ENCODE results near the gene SLC22A31.

SLC22A31 gene

GRCh38 chr16:89224665-89225064 lies 24.3 kb upstream of the SLC22A31 start:
- Histone ChIP-seq H3K9me2 (replicated peaks; ENCODE audit: insufficient read depth, low read length) (no peaks in the 10 kb centered on the region), H4K20me1 (ENCODE audit: insufficient read depth, low read length) (no peaks in the 10 kb centered on the region), H3K79me2 (ENCODE audit: low read length) (no peaks in the 10 kb centered on the region), H3K4me3 (ENCODE audit: low read length) (no peak overlapping the region), H3K36me3 (replicated peaks; ENCODE audit: insufficient read depth, low read length) (no peaks in the 10 kb centered on the region), H3F3A (ENCODE audit: insufficient read depth, low read length) (no peaks in the 10 kb centered on the region), H3K27ac (ENCODE audit: low read length) (no peak overlapping the region), H3K9ac (ENCODE audit: low read length) (no peak overlapping the region), H3K4me1 (ENCODE audit: low read length) (no peaks in the 10 kb centered on the region), H2AFZ (ENCODE audit: low read length) (no peak overlapping the region), H3K4me2 (ENCODE audit: low read depth, low read length) (no peak overlapping the region), H3K27me3 (replicated peaks; ENCODE audit: insufficient read depth, low read length) (no peaks in the 10 kb centered on the region), H3K9me3 (replicated peaks; ENCODE audit: insufficient read depth, low read length) (no peaks in the 10 kb centered on the region)
- no peak for TF ChIP-seq EZH2phosphoT487 (IDR thresholded peaks at IDR 0.05; ENCODE audit: low read length)
- TF ChIP-seq EZH2 (optimal IDR thresholded peaks at IDR 0.05; ENCODE audit: low read depth, low read length), result no peak
- no peak for TF ChIP-seq CTCF (IDR thresholded peaks at IDR 0.05; ENCODE audit: low read length)
- no peak for DNase-seq

GRCh38 chr16:89222931-89223330 lies 22.6 kb upstream of the SLC22A31 start:
- no peaks in the 10 kb centered on the region for H3K4me1 ChIP-seq (ENCODE audit: low read length)
- TF ChIP-seq CTCF (IDR thresholded peaks at IDR 0.05; ENCODE audit: low read length) (no peak), EZH2phosphoT487 (IDR thresholded peaks at IDR 0.05; ENCODE audit: low read length) (no peak), EZH2 (optimal IDR thresholded peaks at IDR 0.05; ENCODE audit: low read depth, low read length) (no peak)
- H3K9me2 ChIP-seq (replicated peaks; ENCODE audit: insufficient read depth, low read length), result no peaks in the 10 kb centered on the region
- H3K27ac ChIP-seq (ENCODE audit: low read length), result no peak overlapping the region
- H3K4me3 ChIP-seq (ENCODE audit: low read length), result no peak overlapping the region
- DNase-seq, result no peak
- H3K9ac ChIP-seq (ENCODE audit: low read length), result no peak overlapping the region
- 0 out of 2 replicates have a peak, but pooled peaks cover 1% of the 10 kb centered on the region for H3K79me2 ChIP-seq (ENCODE audit: low read length)
- no peak overlapping the region for H2AFZ ChIP-seq (ENCODE audit: low read length)
- H3K9me3 ChIP-seq (replicated peaks; ENCODE audit: insufficient read depth, low read length), result no peaks in the 10 kb centered on the region
- H3K4me2 ChIP-seq (ENCODE audit: low read depth, low read length), result no peak overlapping the region
- H3K36me3 ChIP-seq (replicated peaks; ENCODE audit: insufficient read depth, low read length), result no peaks in the 10 kb centered on the region
- H3K27me3 ChIP-seq (replicated peaks; ENCODE audit: insufficient read depth, low read length), result no peaks in the 10 kb centered on the region
- no peaks in the 10 kb centered on the region for H4K20me1 ChIP-seq (ENCODE audit: insufficient read depth, low read length)
- no peaks in the 10 kb centered on the region for H3F3A ChIP-seq (ENCODE audit: insufficient read depth, low read length)

GRCh38 chr16:89221604-89222003 lies 21.3 kb upstream of the SLC22A31 start:
- no peak overlapping the region for H3K27ac ChIP-seq (ENCODE audit: low read length)
- no peaks in the 10 kb centered on the region for H4K20me1 ChIP-seq (ENCODE audit: insufficient read depth, low read length)
- no peaks in the 10 kb centered on the region for H3K36me3 ChIP-seq (replicated peaks; ENCODE audit: insufficient read depth, low read length)
- no peak overlapping the region for H3K4me2 ChIP-seq (ENCODE audit: low read depth, low read length)
- no peaks in the 10 kb centered on the region for H3K9me2 ChIP-seq (replicated peaks; ENCODE audit: insufficient read depth, low read length)
- H3K4me1 ChIP-seq (ENCODE audit: low read length), result no peaks in the 10 kb centered on the region
- DNase-seq, result no peak
- H3K9me3 ChIP-seq (replicated peaks; ENCODE audit: insufficient read depth, low read length), result no peaks in the 10 kb centered on the region
- 0 out of 2 replicates have a peak, but pooled peaks cover 4% of the 10 kb centered on the region for H3K79me2 ChIP-seq (ENCODE audit: low read length)
- H2AFZ ChIP-seq (ENCODE audit: low read length), result no peak overlapping the region
- H3K9ac ChIP-seq (ENCODE audit: low read length), result no peak overlapping the region
- no peak for TF ChIP-seq EZH2 (optimal IDR thresholded peaks at IDR 0.05; ENCODE audit: low read depth, low read length)
- TF ChIP-seq EZH2phosphoT487 (IDR thresholded peaks at IDR 0.05; ENCODE audit: low read length), result no peak
- TF ChIP-seq CTCF (IDR thresholded peaks at IDR 0.05; ENCODE audit: low read length), result no peak
- H3F3A ChIP-seq (ENCODE audit: insufficient read depth, low read length), result peaks cover 4% of the 10 kb centered on the region; the same call in 1 of the 2 replicates
- no peak overlapping the region for H3K4me3 ChIP-seq (ENCODE audit: low read length)
- H3K27me3 ChIP-seq (replicated peaks; ENCODE audit: insufficient read depth, low read length), result no peaks in the 10 kb centered on the region

All from MM.1S (cell line).